Effector memory CD4-positive, alpha-beta T cell (primary cell): ENCODE measurements around the gene TXNL4A.

Source experiments
- DNase-seq, 3 donors: peaks; one replicate each; pipeline ENCODE4 v3.0.0-alpha.2; 2020
- H3K27ac ChIP-seq: 2 replicates; pipeline ENCODE4 v1.7.0; 2013; ENCODE audit warnings: mild to moderate bottlenecking, low read length, moderate library complexity; ENCODE audit not compliant: insufficient read depth, poor library complexity, severe bottlenecking
- H3K27me3 ChIP-seq: replicated peaks from 2 replicates; pipeline ENCODE4 v1.7.0; 2013; ENCODE audit warnings: mild to moderate bottlenecking, low read length; ENCODE audit not compliant: insufficient read depth, control insufficient read depth, poor library complexity, severe bottlenecking
- H3K36me3 ChIP-seq: 2 replicates; pipeline ENCODE4 v1.7.0; 2013; ENCODE audit warnings: mild to moderate bottlenecking, low read length, moderate library complexity; ENCODE audit not compliant: control insufficient read depth, insufficient read depth
- H3K4me1 ChIP-seq: 2 replicates; pipeline ENCODE4 v1.7.0; 2013; ENCODE audit warnings: low read length, mild to moderate bottlenecking; ENCODE audit not compliant: control insufficient read depth, insufficient read depth, poor library complexity, severe bottlenecking
- H3K4me3 ChIP-seq: 2 replicates; pipeline ENCODE4 v1.7.0; 2013; ENCODE audit warnings: low read length, low read depth, mild to moderate bottlenecking; ENCODE audit not compliant: insufficient read depth, poor library complexity, severe bottlenecking
- H3K9me3 ChIP-seq: 2 replicates; pipeline ENCODE4 v1.7.0; 2013; ENCODE audit warnings: mild to moderate bottlenecking, low read length, moderate library complexity; ENCODE audit not compliant: control insufficient read depth

TXNL4A gene

DNA sequence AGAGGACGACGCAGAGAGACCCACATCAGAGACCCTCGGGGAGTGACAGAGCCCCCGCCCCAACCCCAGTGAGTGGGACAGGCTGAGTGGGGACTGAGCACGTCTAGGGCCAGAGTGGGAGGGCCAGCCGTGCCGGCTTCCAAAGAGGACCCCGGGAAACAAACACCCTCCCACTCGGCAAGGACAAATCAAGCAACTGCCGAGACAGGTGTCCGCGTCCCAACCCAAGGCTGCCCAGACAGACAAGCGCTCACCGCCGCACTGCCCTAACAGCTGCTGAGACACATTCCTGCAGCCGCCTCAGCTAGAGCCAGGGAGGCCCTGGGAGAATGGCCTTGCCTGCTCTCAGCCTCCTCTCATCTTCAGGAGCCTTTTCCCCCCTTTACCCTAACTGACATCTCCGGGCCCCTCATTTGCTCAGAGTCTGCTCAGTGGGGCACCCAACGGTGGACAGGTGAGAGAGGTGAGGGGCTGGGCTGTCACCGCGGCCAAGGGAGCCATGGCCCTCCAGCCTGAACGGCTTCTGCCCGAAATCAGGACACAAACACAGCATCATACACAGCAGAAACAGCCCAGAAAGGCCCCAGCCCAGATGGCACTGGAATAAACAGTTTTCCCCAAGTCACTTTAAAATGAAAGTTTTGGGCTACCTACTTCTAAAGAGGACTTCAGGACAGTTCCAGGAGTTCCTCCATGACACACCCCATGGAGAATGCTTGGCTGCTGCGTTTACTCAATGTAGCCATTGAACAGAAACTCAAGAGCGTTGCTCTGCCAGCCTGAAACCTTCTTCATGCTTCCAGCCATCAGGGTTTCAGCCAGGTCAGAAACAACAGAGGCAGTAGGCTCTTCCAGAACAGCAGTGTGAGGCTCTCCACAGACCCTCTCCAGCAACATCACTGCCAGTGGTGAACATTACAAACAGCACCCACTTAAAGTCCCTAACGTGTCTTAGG lies 60.5 kb downstream of the TXNL4A start:
- no peak for DNase-seq
- Histone ChIP-seq H3K4me1 (no peaks in the 10 kb centered on the region), H3K4me3 (no peak overlapping the region), H3K27ac (no peak overlapping the region), H3K9me3 (peaks cover 7% of the 10 kb centered on the region), H3K36me3 (peaks cover 25% of the 10 kb centered on the region), H3K27me3 (no peaks in the 10 kb centered on the region)

DNA sequence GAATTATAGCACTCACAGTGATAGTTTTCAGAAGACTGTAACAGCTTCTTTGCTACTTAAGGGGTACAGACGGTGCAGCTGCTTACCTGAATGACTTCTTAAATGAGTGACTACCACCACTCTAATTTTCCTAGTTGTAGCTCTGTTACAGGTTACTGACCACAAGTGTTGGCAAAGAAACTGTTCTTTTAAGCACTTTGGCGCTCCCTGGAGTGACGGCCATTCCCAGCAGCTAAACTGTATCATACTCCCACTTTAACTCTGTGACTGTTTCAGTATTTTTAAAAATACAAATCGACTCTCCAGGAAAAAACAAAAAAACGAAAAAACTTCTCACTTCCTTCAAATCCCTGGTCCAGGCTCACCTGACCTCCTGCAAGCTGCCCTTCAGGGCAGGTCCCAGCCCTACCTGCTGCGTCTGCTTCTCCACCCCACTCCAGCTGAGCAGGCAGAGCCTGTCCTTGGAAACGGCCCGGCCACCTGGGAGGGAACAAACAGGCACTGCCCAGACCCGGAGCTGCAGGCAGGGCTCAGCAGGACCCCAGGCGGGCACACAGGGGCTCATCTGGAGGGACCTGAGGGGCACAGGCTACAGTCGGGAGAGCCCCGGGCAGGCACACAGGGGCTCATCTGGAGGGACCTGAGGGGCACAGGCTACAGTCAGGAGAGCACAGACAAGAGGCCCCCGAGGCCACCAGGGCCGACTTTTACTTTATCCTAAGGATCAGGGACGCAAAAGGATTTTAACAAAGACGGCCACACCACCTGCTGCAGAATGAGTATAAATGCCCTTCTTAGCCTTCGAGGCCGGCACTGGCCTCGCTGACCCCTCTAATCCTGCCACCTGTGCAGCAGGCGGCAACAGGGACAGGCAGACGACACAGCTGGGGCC lies 61.4 kb downstream of the TXNL4A start:
- Histone ChIP-seq H3K4me1 (no peaks in the 10 kb centered on the region), H3K27me3 (no peaks in the 10 kb centered on the region), H3K4me3 (no peak overlapping the region), H3K36me3 (peaks cover 25% of the 10 kb centered on the region), H3K27ac (no peak overlapping the region), H3K9me3 (peaks cover 7% of the 10 kb centered on the region)
- no peak for DNase-seq

DNA sequence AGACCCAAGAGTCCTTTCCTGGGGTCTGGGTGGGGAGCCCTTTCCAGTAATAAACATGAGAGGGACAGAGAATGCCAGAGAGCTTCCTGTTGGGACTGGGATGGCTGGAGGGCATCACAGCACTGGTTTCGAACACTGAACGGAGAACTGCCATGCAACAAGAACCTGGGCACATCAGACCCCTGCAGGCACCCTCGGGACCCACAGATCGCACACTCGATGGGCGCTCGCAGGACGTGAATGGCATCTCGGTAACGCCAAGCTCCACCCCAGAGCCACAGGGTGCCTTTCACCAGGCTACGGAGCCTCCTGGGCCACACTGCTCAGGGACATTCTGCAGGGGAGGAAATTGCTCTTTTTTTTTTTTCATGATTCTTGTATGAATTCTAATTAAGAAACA lies 62.1 kb downstream of the TXNL4A start:
- Histone ChIP-seq H3K27ac (no peak overlapping the region), H3K36me3 (peaks cover 24% of the 10 kb centered on the region), H3K27me3 (no peaks in the 10 kb centered on the region), H3K9me3 (peaks cover 7% of the 10 kb centered on the region), H3K4me3 (no peak overlapping the region), H3K4me1 (no peaks in the 10 kb centered on the region)
- DNase-seq, result no peak

DNA sequence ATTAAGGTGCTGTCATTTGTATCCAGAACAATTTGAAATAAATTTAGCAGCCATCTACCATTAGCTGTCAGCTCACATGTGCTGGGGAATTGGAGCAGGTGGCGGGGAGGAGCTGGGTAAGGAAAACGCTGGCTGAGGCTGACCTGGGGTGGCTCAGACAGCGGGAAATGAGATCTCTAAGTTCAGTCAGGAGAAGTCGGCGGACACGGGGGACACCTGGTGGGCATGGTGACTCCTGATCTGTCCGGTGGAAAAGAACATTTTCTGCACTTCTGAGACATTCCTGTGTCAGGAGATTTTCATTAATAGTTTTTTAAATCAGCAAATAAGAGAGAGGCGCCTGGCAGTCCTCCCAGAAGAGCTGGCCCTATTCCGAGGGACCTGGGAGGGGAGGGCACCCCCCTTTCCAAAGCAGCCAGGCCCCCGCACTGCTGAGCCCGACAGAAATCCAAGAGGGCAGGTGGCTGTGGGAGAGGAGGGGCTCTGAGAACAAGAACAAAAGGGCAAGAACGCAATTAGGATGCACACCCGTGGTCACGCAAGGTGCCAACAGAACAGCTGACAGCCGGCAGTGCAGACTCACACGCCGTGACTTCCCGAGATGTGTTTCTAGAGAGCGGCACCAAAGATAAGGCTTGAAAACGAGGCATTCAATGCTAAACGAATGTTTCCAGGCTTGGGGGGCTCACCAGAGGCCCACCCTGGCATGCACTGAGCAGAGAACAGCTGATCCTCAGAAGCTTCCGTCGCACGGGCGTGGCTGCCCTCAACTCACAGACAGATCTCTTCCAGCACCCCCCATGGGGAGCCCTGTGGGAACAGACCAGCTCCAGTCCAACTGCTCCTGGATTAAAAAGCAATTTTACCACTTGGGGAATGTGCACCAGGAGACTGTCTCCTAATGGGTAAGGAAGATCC lies 63.3 kb downstream of the TXNL4A start:
- no peaks in the 10 kb centered on the region for H3K4me1 ChIP-seq
- H3K36me3 ChIP-seq, result peaks cover 22% of the 10 kb centered on the region
- peaks cover 7% of the 10 kb centered on the region for H3K9me3 ChIP-seq
- no peak for DNase-seq
- no peak overlapping the region for H3K4me3 ChIP-seq
- H3K27ac ChIP-seq, result no peak overlapping the region
- H3K27me3 ChIP-seq, result no peaks in the 10 kb centered on the region

DNA sequence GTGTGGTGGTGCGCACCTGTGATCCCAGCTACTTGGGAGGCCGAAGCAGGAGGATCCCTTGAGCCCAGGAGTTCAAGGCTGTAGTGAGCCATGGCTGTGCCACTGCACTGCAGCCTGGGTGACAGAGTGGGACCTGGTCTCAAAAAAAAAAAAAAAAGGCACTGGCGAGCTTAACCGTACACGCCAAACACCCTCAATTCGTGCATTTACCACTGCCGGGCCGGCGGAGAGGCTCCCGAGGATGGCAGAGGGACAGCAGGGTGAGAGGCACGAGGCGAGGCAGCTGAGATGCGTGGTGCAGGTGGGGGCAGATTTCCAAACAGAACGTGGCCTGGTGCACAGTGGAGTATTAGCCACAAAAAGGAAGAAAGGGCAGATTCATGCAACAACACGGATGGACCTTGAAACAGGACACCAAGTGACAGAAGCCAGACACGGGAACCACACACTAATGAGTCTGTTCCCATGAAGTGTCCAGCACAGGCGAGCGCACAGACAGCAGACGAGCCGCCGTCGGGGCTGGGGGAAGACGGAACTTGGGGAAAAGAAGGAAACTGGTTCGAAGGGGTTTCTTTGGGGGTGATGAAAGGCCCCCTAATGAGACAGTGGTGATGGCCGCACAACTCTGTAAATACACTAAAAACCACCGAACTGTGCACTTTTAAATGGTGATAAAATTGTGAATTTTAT lies 64.3 kb downstream of the TXNL4A start:
- Histone ChIP-seq H3K4me1 (no peaks in the 10 kb centered on the region), H3K27me3 (no peaks in the 10 kb centered on the region), H3K9me3 (peaks cover 3% of the 10 kb centered on the region), H3K36me3 (peaks cover 13% of the 10 kb centered on the region), H3K4me3 (no peak overlapping the region), H3K27ac (no peak overlapping the region)
- no peak for DNase-seq

DNA sequence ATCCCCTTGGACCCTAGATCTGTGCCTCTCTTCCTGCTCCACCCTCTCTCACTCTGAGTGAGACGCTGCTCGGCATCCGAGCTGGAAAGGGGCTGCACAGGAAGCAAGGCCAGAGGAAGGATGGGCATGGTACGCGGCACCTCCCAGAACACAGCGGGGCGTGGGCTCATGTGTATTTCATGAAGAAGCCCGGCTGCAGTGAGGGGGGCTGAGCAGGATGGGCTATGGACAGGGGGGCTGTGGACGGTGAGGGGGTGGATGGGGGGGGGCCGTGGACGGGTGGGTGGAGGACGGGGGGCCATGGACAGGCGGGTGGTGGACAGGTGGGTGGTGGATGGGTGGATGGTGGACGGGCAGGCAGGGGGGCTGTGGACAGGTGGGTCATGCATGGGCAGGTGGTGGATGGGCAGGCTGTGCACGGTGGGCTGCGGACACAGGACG lies 65.4 kb downstream of the TXNL4A start:
- no peak overlapping the region for H3K27ac ChIP-seq
- no peak overlapping the region for H3K4me3 ChIP-seq
- no peaks in the 10 kb centered on the region for H3K27me3 ChIP-seq
- no peaks in the 10 kb centered on the region for H3K4me1 ChIP-seq
- no peaks in the 10 kb centered on the region for H3K9me3 ChIP-seq
- H3K36me3 ChIP-seq, result peaks cover 4% of the 10 kb centered on the region
- DNase-seq, result no peak

DNA sequence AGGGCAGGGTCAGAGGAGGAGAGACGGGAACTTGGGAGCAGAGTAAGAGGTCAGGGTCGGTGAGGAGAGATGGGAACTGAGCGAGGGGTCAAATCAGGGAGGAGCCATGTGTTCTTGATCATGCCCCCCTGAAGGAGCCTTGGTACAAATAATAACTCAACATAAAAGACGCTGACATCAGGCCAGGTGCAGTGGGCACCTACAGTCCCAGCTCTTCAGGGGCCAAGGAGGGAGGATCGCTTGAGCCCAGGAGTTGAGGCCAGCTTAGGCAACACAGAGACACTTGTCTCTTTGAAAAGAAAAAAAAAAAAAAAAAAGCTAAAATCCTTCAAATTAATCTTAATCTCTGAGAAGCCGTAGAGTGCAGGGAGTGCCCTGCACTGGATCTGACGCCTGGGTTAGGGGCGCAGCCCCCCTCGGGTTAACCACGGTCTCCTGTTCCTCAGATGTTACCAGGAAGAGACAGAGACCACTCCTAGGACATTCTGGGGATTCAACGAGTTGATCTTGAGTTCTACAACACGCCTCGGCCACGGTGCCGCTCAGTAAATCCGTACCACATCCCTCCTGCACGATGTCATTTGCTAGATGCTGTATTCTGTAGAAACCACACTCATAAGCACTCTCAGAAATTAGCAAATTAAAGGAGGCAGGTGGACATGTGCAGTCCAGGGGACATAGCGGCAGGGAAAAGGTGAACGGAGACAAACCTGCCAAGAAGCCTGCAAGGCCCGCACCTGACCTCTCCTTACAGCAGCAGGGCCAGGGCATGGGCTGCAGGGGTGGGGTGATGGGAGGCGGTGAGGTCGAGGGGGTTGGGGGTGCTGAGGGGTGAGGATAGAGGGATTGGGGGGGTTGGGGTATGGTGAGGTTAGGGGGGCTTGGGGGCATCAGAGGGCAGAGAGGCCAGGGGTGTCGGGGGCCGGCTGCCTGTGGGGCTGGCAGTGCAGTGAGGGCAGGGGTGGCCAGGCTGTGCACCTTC lies 66.1 kb downstream of the TXNL4A start:
- H3K36me3 ChIP-seq, result peaks cover 4% of the 10 kb centered on the region
- H3K27ac ChIP-seq, result no peak overlapping the region
- no peaks in the 10 kb centered on the region for H3K9me3 ChIP-seq
- no peaks in the 10 kb centered on the region for H3K27me3 ChIP-seq
- no peak overlapping the region for H3K4me3 ChIP-seq
- H3K4me1 ChIP-seq, result no peaks in the 10 kb centered on the region
- DNase-seq, result no peak
